DOHH2 (cell line): ENCODE data around the gene KCNIP2.

Experiments
- EZH2phosphoT487 ChIP-seq: fragments of 200-600 bp; sonication (generic); IDR thresholded peaks from 2 replicates; pipeline ENCODE4 v1.6.1; 2017; ENCODE audit warnings: borderline replicate concordance, mild to moderate bottlenecking, antibody characterized with exemption, low read length, moderate library complexity, mixed read lengths
- TF ChIP-seq, protein P1 (sequence below): fragments of 200-600 bp; sonication (generic); IDR thresholded peaks from one replicate; pipeline ENCODE4 v1.5.1; 2014; ENCODE audit warnings: antibody characterized with exemption, mild to moderate bottlenecking, low read depth, low read length; ENCODE audit not compliant: poor library complexity, severe bottlenecking

DNA sequence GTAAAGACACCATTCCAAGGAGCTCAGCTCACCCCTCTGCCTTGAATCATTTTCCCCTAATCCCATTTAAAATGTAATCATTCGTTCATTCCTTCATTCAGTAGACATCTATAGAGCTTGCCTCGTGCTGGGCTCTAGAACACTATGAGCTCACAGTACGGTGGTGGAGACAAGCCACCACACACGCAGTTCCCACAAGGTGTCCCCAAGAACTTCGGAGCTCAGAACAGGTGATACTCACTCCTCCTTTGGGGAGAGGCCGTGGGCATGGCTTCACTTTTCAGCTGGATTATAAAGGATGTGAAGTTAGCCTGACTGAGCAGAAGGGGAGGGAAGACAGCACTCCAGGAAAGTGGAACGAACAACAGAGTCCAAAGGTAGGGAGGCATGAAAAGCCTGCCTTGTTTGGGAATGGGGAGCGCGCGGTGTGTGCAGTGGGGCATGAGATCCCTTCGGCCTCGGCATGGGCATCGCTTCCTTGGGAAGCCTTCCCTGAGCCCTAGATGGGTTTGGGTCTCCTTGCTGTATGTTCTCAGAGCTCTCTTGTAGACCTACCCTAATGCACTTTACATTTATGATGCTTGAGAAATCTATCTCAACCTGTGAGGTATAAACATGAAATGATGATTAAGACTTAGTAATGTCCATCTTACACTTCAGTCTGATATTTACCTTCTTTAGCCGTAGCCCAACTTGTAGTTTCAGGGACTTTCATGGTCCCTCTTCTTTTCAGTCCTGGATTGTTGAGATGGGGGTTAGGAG lies 24.5 kb downstream of the KCNIP2 start:
- TF ChIP-seq, protein P1, sequence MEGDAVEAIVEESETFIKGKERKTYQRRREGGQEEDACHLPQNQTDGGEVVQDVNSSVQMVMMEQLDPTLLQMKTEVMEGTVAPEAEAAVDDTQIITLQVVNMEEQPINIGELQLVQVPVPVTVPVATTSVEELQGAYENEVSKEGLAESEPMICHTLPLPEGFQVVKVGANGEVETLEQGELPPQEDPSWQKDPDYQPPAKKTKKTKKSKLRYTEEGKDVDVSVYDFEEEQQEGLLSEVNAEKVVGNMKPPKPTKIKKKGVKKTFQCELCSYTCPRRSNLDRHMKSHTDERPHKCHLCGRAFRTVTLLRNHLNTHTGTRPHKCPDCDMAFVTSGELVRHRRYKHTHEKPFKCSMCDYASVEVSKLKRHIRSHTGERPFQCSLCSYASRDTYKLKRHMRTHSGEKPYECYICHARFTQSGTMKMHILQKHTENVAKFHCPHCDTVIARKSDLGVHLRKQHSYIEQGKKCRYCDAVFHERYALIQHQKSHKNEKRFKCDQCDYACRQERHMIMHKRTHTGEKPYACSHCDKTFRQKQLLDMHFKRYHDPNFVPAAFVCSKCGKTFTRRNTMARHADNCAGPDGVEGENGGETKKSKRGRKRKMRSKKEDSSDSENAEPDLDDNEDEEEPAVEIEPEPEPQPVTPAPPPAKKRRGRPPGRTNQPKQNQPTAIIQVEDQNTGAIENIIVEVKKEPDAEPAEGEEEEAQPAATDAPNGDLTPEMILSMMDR: no peak
- no peak for TF ChIP-seq EZH2phosphoT487
